SH-SY5Y (cell line): Measurements from ENCODE around the gene IFNA7.
"Not testable (repeated sequence)": the region's sequence is repeated elsewhere in the genome, so short reads cannot be mapped to it uniquely, and the experiment has no call there.

Source experiments
- GATA2 ChIP-seq: IDR thresholded peaks from 2 replicates; pipeline ENCODE4 v1.6.1; 2011; ENCODE audit warnings: mild to moderate bottlenecking, low read depth, low read length
- GATA3 ChIP-seq: IDR thresholded peaks from 2 replicates; pipeline ENCODE4 v1.6.1; 2011; ENCODE audit warnings: low read depth, mild to moderate bottlenecking, low read length, moderate library complexity

The IFNA7 gene

DNA sequence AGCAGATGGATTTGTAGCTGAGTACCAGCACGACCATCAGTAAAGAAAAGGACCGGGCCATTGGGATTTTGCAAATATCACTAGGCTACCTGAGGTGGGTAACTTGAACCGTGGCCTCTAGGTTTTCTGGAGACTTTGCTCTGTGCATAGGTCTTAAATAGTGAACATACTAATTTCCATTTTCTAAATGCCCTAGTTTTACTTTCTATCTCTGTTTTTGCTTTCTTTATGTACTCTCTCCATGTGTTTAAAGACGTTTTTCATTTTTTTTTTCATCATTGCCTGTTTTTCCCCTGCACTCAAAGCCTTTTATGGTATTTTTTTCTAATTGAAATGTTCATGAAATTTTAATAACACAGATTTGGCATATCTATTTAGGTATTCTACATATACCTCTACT is at the start of gene IFNA7:
IFNA7 (minus strand) TSS at position 101 of the 400 bp plus-strand sequence; CDS start at position 61, 40 bp downstream.
- not testable (repeated sequence) for TF ChIP-seq GATA2, GATA3

- TF ChIP-seq GATA3: no peak
- TF ChIP-seq GATA2: no peak
Measured at GRCh38 chr9:21251638-21252037, 49.6 kb upstream of the IFNA7 start.

DNA sequence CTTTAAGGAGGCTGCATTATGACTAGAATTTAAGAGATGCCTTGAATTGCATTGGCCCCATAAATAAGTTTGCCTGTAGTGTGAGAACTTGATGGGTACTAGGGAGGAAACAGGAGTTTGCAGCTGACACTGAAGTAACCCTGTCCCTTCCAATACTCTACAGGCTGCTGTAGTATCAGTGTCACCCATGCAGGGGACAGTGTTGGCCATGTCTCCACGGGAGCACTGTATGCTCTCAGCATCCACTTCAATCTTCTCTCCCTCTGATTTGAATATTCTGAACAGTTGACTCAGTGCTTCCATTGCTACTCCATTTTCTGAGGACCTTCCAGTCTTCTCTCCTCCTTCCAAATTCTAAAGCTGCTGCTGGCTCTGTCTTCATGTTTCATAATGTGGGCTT is 49.2 kb upstream of the IFNA7 start:
- TF ChIP-seq GATA2 (no peak), GATA3 (no peak)

GRCh38 chr9:21244836-21245235 is 42.8 kb upstream of the IFNA7 start:
- TF ChIP-seq GATA2: no peak
- no peak for TF ChIP-seq GATA3

GRCh38 chr9:21239911-21240310 is 37.9 kb upstream of the IFNA7 start, which contains the start of gene IFNA14:
TSS of gene IFNA14 (minus strand) at chr9:21240005. CDS start at chr9:21239935, 70 bp downstream.
- TF ChIP-seq GATA3: no peak
- TF ChIP-seq GATA2: no peak

DNA sequence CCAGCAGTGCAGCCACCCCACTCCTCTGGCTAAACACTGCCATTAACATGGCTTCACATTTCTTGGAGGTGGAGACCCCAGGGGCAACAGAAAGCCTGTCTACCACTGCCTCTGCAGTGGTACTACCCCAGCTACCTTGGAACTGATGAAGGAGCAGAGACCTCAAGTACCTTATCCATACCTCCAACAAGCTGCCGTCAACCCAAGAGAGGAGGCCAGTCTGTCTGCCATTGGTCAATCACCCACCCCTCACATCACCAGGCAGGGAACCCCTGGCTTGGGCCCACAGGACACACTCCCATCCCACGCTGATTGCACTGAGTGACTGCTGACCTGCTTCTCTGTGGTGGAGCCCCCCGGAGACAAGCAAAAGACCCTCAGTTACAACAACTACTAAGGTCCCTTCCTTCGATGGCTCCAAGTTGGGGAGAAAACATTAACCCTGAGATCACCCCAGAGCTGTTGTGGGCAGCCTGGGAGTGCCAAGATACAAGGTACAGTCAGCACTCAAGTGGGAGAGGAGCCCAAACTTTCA is 32.2 kb upstream of the IFNA7 start:
- TF ChIP-seq GATA2 (no peak), GATA3 (no peak)

- TF ChIP-seq GATA3: no peak
- TF ChIP-seq GATA2: no peak
Measured at GRCh38 chr9:21233258-21233657, 31.3 kb upstream of the IFNA7 start.

GRCh38 chr9:21228122-21228521 is 26.1 kb upstream of the IFNA7 start, which contains the start of gene IFNA17:
TSS of gene IFNA17 (minus strand) at chr9:21228222. CDS start at chr9:21228173, 49 bp downstream.
- TF ChIP-seq GATA3: no peak
- TF ChIP-seq GATA2: no peak

DNA sequence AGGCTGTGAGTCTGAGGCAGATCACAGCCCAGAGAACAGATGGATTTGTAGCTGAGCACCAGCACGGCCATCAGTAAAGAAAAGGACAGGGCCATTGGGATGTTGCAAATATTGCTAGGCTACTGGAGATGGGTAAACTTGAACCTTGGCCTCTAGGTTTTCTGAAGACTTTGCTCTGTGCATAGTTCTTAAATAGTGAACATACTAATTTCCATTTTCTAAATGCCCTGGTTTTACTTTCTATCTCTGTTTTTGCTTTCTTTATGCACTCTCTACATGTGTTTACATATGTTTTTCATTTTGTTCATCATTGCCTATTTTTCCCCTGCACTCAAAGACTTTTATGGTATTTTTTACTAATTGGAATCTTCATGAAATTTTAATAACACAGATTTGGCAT is 15.2 kb upstream of the IFNA7 start, which contains the start of gene IFNA16:
IFNA16 (minus strand) TSS at position 101 of the 400 bp plus-strand sequence; CDS start at position 95, 6 bp downstream.
- not testable (repeated sequence) for TF ChIP-seq GATA3, GATA2

GRCh38 chr9:21210311-21210710 is 8.3 kb upstream of the IFNA7 start:
- TF ChIP-seq GATA2 (no peak), GATA3 (no peak)

DNA sequence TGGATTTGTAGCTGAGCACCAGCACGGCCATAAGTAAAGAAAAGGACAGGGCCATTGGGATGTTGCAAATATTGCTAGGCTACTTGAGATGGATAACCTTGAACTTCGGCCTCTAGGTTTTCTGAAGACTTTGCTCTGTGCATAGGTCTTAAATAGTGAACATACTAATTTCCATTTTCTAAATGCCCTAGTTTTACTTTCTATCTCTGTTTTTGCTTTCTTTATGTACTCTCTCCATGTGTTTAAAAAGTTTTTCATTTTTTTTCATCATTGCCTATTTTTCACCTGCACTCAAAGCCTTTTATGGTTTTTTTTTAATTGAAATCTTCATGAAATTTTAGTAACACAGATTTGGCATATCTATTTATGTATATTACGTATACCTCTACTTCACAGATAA is 5.0 kb upstream of the IFNA7 start, which contains the start of gene IFNA10:
IFNA10 (minus strand) TSS at position 101 of the 400 bp plus-strand sequence; CDS start at position 55, 46 bp downstream.
- TF ChIP-seq GATA3, GATA2: not testable (repeated sequence)

DNA sequence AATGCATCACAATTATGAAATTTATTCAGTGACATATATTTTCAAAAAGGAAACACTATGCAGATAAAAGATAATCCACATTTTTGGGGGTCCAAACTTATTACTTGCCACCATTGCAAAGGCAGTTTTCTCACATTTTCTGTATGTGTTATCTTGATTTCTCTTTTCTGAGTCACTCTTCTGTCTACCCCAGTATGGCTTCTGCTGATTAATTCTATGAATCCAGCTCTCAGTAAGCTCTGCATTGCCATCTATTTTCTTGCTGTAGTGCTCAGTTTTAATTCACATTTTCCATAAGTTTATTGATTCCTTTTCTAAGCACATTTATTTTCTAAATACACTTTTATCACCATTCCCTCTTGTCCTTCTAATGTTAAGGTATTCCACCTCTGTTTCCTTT is 3.2 kb upstream of the IFNA7 start:
- no peak for TF ChIP-seq GATA3
- TF ChIP-seq GATA2: no peak

GRCh38 chr9:21187487-21187886 is 14.5 kb downstream of the IFNA7 start, which contains the start of gene IFNA4:
TSS of gene IFNA4 (minus strand) at chr9:21187587. CDS start at chr9:21187531, 56 bp downstream.
- not testable (repeated sequence) for TF ChIP-seq GATA2, GATA3

- TF ChIP-seq GATA3 (no peak), GATA2 (no peak)
Measured at GRCh38 chr9:21174671-21175070, 27.3 kb downstream of the IFNA7 start.

DNA sequence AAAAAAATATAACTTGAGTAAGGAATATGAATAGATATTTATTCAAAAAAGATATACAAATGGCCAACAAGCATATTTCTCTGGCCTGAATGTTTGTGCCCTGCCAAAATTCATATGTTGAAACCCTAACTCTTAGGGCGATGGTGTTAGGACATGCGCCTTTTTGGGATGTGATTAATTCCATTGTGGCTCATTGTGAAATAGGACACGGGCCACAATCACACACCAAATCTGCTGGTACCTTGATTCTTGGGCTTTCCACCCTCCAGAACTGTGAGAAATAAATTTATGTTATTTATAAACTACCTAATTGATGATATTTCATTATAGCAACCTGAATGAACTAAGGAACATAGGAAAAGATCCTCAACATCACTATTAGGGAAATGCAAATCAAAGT is 29.8 kb downstream of the IFNA7 start:
- TF ChIP-seq GATA2: no peak
- no peak for TF ChIP-seq GATA3
